Epithelial cell of esophagus (primary cell): ENCODE results near the gene MAP3K19.

ENCODE experiments used
- DNase-seq: peaks from one replicate; pipeline ENCODE4 v3.0.0; 2010; ENCODE audit warnings: low read depth
- H3K4me3 ChIP-seq: 2 replicates; pipeline ENCODE4 v1.5.1; 2011; ENCODE audit warnings: mild to moderate bottlenecking, low read length, control low read depth
- TF ChIP-seq, protein P1 (sequence below): IDR thresholded peaks from 2 replicates; pipeline ENCODE4 v1.5.1; 2011; ENCODE audit warnings: low read depth, mild to moderate bottlenecking, low read length, control low read depth, inconsistent platforms; ENCODE audit not compliant: insufficient read depth; ENCODE audit errors: missing control alignments

Gene MAP3K19

DNA sequence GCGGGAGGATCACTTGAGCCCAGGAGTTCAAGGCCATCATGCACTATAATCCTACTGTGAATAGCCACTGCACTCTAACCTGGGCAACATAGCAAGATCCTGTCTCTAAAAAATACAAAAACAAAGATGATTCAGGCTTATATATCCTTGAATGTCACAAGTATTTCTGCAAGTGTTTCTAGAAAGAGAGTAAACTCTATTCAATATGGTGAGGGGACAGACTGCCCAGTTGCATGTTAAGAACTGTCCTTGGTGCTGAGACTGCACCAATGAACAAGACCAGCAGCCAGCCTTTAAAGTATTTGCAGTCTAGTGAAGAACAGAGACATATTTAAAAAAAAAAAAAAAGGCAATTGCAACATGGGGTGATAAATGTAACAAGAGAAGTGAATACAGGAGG is 16.4 kb downstream of the MAP3K19 start:
- no peak overlapping the region for H3K4me3 ChIP-seq
- TF ChIP-seq, protein P1, sequence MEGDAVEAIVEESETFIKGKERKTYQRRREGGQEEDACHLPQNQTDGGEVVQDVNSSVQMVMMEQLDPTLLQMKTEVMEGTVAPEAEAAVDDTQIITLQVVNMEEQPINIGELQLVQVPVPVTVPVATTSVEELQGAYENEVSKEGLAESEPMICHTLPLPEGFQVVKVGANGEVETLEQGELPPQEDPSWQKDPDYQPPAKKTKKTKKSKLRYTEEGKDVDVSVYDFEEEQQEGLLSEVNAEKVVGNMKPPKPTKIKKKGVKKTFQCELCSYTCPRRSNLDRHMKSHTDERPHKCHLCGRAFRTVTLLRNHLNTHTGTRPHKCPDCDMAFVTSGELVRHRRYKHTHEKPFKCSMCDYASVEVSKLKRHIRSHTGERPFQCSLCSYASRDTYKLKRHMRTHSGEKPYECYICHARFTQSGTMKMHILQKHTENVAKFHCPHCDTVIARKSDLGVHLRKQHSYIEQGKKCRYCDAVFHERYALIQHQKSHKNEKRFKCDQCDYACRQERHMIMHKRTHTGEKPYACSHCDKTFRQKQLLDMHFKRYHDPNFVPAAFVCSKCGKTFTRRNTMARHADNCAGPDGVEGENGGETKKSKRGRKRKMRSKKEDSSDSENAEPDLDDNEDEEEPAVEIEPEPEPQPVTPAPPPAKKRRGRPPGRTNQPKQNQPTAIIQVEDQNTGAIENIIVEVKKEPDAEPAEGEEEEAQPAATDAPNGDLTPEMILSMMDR: no peak
- peak; percentile 69 for DNase-seq

DNA sequence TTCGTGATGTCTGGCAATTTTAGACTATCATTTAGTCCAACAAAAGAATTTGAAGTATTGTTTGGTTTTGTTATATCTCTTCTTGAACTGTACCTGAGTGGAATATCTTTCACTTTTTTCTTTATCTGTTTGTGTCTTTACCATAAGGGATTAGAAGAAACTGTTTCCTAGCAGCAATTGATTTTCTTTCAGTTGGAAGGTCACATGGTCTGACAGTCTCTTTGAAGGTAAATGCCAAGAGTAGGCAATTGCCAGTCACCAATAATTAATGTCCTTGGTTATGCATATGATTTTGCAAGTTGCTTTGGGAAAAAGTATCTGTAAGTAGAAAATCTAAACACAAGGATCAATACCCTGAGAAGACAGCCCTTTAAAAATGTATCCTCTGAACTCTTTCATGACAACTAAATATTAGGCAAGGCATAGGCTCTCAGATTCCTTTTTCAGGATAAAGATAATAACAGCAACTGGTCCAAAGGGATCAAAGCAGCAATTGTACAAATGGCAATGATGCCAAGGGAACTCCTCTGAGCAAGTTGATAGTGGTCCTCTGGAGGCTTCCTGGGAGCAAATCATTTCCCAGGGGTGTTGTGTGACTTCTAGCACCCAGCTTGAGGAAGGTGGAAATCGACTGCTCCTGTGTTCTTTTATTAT is 17.6 kb downstream of the MAP3K19 start:
- no peak overlapping the region for H3K4me3 ChIP-seq
- DNase-seq: no peak
- TF ChIP-seq, protein P1: no peak

DNA sequence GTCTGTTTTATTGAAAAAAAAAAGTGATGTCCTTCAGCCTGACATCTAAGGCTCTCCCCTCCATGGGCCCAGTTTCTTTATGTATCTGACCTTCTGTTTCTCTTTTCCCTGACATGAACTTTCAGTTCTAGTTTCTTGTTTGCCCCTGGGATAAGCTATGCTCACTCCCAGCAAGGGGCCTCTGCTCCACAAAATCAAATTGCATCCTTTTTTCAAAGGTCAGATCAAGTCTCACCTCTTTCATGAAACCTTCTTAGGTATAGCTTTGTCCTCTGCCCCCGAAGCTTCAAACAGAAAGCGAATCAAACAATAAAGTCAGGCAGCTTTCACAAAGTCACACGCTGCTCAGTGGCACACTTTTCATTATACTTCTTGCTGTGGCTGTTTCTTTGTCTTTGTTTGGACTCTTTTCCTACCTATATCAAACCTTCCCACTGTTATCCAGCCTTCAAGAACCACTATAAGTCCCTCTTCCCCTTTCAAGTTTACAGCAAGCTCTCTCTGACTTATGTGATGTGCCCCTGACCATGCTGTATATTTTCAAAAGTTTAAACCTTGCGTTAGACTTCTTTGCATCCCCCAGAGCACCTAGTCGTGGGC is 23.3 kb downstream of the MAP3K19 start:
- TF ChIP-seq, protein P1: no peak
- no peak for DNase-seq
- no peak overlapping the region for H3K4me3 ChIP-seq

DNA sequence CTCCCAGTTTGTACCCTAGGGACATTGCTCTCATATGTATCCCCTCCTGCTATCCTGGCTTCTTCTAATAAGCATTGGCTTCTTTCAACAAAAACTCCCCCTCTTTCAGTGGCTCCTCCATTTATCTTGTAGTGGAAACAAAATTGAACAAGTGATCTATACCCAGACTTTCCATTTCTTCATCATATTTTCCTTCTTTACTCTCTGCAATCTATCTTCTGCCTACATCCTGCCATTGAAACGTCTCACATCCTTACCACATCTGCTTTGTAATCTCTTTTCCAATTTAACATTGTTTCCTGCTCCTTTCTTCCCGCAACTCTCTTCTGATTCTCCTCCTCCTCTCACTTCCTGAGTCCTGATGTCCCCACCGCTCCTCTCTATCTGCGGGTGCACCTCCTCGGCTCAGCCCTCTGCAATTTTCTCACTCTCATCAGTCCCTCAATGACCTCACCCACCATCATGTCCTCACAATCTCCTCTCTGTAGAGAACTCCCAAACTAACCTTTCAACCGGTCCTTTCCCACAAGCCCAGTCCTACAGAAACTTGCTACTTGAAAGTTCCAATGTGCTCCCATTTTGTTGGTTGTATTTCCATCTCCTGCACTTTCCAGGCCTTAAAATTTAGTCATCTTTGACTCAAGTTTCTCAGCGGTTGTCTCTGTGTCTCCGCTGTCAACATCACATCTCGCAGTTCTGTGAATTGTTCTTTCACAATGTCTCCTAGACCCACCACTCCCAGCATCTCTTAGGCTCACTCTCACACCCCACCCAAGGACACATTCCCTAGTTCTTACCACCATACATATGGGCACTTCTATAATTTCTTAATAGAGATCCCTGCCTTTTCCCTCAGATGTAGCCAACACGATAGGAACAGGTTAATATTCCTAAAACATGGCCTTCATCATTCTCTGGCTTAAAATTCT is 24.0 kb downstream of the MAP3K19 start:
- TF ChIP-seq, protein P1: no peak
- DNase-seq: no peak
- H3K4me3 ChIP-seq: no peak overlapping the region

DNA sequence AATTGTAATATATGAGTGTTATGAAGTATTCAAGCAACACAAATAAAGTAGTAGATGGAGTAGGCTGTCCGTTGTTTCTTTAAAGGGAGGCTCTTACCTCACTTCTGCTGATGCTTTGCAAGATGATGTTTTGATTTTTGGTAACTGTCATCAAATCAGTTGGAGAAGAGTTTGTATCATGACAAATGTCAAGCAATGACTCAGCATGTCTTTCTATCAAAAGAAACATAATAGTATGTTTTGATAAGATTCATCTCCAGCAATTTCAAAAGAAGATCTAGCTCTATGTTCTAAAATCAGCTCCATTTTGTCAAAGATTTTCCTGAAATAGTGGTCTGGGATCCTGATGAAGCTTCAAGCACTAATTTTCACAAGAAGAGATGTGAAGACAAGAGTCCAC is 25.6 kb downstream of the MAP3K19 start:
- no peak for DNase-seq
- no peak overlapping the region for H3K4me3 ChIP-seq
- TF ChIP-seq, protein P1: no peak

DNA sequence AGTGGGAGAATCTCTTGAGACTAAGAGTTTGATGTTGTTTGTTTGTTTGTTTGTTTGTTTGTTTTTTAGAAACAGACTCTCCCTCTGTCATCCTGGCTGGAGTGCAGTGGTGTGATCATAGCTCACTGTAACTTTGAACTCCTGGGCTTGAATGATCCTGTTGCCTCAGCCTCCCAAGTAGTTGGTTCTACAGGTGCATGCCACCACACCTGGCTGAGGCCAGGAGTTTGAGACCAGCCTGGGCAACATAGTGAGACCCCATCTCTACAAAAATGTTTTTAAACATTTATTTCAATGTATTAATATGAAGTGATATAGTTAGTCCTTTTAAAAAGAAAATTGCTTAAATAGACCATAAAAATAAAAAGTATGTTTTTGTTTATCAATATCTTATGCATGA is 35.6 kb downstream of the MAP3K19 start:
- H3K4me3 ChIP-seq: no peak overlapping the region
- no peak for DNase-seq
- TF ChIP-seq, protein P1: no peak
